ENCODE data around the gene BEAN1. TPM values are rescaled to one million over a fixed set of nuclear protein-coding genes. Genes with fewer than 3 reads are reported as not detected.
A peak's percentile ranks its signal among the peaks of the same experiment; 100 is the strongest.

BEAN1 gene
- total and polyA plus RNA-seq, 9 of the 15 experiments (the other 6 are each of a cell fraction or from before 2014, with no cell fraction given) = not detected

DNA sequence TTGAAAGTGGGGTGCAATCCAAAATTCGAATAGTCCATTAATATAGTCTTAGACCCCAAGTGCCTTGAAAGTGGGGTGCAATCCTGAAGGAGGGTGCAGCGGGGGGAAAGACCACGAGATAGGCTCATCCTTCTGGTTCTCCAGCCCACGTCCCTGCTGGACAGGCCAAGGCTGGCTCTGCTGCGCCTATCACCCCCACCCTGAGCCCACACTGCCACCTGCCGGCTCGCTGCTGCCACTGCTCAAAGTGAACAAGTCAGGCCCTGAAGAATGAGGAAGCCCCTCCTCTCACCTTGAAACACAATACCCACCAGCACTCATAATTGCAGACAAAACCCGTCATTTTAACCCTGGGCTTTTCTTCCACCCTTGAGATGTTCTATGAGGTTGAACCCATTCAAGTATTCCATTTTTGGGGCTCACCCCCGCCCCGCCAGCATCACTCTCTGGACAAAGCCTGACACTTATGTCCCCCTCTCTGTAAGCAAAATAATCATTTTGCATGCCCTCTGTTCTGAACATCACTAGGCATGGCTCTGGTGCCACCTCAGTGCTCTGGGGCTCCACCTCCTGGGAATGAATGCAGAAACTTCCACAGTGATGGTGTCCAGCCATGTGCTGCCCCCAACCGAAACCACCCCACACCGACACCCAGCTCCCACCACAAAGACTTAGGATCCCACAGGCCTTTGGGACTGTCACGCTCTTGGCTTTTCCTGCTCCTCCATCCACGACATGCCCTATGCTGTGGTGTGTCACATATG, 56.8 kb downstream of the BEAN1 start (continued):
- TF ChIP-seq, protein P1, sequence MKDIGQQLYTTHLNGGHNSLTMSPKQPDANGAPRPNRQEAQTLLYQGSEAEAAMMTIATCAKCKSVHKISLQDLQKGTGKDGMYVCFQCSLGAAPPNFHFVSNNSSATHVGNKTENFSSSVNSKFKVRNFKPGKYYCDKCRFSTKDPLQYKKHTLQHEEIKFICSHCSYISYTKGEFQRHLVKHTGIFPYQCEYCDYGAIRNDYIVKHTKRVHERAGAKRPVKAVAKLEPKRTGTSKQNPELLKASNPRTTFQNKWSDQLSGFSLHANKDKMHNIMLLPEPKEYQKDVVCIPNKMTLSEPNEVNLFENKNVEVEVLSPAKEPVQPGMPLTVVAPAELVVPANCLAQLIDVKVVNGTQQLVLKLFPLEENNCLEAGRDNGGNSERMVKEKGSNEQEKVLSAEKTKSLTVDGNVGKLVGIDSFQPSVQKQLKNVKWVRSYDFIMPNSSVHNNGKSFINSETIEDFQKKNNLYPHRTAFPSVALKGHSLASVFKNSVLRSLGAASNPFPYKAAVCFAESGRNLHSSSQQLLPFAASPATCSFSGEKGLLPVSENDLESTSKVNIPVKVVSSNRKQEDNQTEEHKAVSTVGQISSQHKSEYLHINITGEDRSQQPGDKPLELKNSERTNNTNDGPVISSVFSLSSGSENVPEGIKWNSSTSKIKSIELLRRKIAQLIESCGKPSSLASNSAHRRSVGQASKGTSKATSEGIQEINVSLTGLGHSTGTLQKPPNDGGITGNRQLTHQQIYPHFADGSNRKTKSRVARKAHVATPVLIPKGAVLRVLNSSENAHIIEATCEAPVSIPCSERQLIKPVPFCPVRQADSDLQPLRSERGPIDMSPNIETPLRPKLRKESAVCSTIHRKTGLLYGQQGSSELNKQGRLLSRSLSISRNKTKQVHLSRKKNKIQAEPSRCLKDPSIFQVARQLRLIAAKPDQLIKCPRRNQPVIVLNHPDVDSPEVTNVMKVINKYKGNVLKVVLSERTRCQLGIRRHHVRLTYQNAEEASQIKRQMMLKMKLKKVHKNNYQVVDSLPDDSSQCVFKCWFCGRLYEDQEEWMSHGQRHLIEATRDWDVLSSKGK (CRISPR knock-in tag; IDR thresholded peaks at IDR 0.05) = no peak
- TF ChIP-seq ILK (tag; IDR thresholded peaks at IDR 0.05; ENCODE audit: borderline replicate concordance, low read depth) (no peak), NR1H2 (CRISPR knock-in tag; IDR thresholded peaks at IDR 0.05) (no peak), ZFPM2 (CRISPR knock-in tag; IDR thresholded peaks at IDR 0.05) (no peak), KLF16 (IDR thresholded peaks at IDR 0.05) (peak; percentile 41; the same call in 1 of the 2 replicates), RCOR1 (IDR thresholded peaks at IDR 0.05; ENCODE audit: borderline replicate concordance in 1 of 2, low read depth in 2 of 2, low read length in 2 of 2) (peak in 1 of 2 experiments; percentile 56; a peak in 1 of 4 replicates), NUFIP1 (IDR thresholded peaks at IDR 0.05; ENCODE audit: partially characterized antibody) (no peak), ZNF57 (CRISPR knock-in tag; IDR thresholded peaks at IDR 0.05) (no peak), SPI1 (IDR thresholded peaks at IDR 0.05; ENCODE audit: borderline replicate concordance, low read depth, low read length) (peak; percentile 91), ZNF695 (CRISPR knock-in tag; IDR thresholded peaks at IDR 0.05) (no peak), ZZZ3 (IDR thresholded peaks at IDR 0.05) (no peak), ZNF76 (CRISPR knock-in tag; IDR thresholded peaks at IDR 0.05; ENCODE audit: borderline replicate concordance) (no peak)
- TF ChIP-seq, protein P2, sequence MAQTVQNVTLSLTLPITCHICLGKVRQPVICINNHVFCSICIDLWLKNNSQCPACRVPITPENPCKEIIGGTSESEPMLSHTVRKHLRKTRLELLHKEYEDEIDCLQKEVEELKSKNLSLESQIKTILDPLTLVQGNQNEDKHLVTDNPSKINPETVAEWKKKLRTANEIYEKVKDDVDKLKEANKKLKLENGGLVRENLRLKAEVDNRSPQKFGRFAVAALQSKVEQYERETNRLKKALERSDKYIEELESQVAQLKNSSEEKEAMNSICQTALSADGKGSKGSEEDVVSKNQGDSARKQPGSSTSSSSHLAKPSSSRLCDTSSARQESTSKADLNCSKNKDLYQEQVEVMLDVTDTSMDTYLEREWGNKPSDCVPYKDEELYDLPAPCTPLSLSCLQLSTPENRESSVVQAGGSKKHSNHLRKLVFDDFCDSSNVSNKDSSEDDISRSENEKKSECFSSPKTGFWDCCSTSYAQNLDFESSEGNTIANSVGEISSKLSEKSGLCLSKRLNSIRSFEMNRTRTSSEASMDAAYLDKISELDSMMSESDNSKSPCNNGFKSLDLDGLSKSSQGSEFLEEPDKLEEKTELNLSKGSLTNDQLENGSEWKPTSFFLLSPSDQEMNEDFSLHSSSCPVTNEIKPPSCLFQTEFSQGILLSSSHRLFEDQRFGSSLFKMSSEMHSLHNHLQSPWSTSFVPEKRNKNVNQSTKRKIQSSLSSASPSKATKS (CRISPR knock-in tag; IDR thresholded peaks at IDR 0.05) = no peak
- TF ChIP-seq, protein P3, sequence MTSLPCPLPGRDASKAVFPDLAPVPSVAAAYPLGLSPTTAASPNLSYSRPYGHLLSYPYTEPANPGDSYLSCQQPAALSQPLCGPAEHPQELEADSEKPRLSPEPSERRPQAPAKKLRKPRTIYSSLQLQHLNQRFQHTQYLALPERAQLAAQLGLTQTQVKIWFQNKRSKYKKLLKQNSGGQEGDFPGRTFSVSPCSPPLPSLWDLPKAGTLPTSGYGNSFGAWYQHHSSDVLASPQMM (CRISPR knock-in tag; IDR thresholded peaks at IDR 0.05) = no peak
- TF ChIP-seq, protein P4, sequence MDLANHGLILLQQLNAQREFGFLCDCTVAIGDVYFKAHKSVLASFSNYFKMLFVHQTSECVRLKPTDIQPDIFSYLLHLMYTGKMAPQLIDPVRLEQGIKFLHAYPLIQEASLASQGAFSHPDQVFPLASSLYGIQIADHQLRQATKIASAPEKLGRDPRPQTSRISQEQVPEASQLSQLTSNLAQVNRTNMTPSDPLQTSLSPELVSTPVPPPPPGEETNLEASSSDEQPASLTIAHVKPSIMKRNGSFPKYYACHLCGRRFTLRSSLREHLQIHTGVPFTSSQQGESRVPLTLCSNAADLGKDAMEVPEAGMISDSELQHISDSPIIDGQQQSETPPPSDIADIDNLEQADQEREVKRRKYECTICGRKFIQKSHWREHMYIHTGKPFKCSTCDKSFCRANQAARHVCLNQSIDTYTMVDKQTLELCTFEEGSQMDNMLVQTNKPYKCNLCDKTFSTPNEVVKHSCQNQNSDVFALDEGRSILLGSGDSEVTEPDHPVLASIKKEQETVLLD (IDR thresholded peaks at IDR 0.05) = no peak

All from K562 (cell line).